ENCODE measurements around the gene CAPN5. TPM values are rescaled to one million over a fixed set of nuclear protein-coding genes. Genes with fewer than 3 reads are reported as not detected.

Gene CAPN5
- total and polyA plus RNA-seq, 2 of the 8 experiments (the other 6 are each of a cell fraction or from before 2014, with no cell fraction given) = 21.5 to 22.4 TPM

DNA sequence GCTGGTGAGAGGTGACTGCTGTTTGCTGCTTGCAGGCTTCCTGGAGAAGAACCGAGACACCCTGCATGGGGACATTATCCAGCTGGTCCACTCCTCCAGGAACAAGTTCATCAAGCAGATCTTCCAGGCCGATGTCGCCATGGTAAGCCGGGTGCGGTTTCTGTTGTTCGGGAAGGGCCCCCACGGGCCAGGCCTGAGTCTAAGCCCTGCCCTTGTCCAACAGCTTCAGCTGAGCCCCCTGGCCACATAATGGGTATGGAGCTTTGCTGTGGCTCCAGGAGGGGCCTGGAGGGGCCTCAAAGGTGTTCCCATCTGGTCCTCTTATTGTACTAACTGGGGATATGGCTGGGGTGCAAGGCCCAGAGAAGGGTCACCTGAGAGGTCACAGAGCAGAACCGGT, 99.2 kb downstream of the CAPN5 start:
- H3K4me1 ChIP-seq (replicated peaks in 1 of 4; ENCODE audit: control insufficient read depth in 3 of 4, insufficient read depth in 4 of 4, low read length in 3 of 4) = peaks cover 4 to 10% (median 8%) of the 10 kb centered on the region in 4 experiments
- no peak overlapping the region for H3K23ac ChIP-seq (ENCODE audit: insufficient read length)
- H3K36me3 ChIP-seq (ENCODE audit: control insufficient read depth in 2 of 4, insufficient read depth in 4 of 4, low read length in 3 of 4) = no peaks in the 10 kb centered on the region
- no peak for TF ChIP-seq CBX5 (IDR thresholded peaks at IDR 0.05; ENCODE audit: low read depth, low read length)
- TF ChIP-seq, protein P1, sequence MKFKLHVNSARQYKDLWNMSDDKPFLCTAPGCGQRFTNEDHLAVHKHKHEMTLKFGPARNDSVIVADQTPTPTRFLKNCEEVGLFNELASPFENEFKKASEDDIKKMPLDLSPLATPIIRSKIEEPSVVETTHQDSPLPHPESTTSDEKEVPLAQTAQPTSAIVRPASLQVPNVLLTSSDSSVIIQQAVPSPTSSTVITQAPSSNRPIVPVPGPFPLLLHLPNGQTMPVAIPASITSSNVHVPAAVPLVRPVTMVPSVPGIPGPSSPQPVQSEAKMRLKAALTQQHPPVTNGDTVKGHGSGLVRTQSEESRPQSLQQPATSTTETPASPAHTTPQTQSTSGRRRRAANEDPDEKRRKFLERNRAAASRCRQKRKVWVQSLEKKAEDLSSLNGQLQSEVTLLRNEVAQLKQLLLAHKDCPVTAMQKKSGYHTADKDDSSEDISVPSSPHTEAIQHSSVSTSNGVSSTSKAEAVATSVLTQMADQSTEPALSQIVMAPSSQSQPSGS (IDR thresholded peaks at IDR 0.05; ENCODE audit: low read length) = no peak
- TF ChIP-seq HDAC2 (IDR thresholded peaks at IDR 0.05; ENCODE audit: borderline replicate concordance in 1 of 2, low read depth in 2 of 2, low read length in 2 of 2) = no peak
- no peak for TF ChIP-seq RNF2 (IDR thresholded peaks at IDR 0.05; ENCODE audit: borderline replicate concordance, low read depth, low read length, missing control alignments, poor library complexity, severe bottlenecking)
- TF ChIP-seq RFX5 (IDR thresholded peaks at IDR 0.05; ENCODE audit: borderline replicate concordance, low read depth, low read length) = no peak
- H3K9ac ChIP-seq (replicated peaks in 1 of 4; ENCODE audit: extremely low read depth in 1 of 4, low read depth in 3 of 4, low read length in 3 of 4) = no peak overlapping the region
- H4K8ac ChIP-seq (ENCODE audit: extremely low read depth, insufficient read depth, low read length) = no peak overlapping the region
- no peaks in the 10 kb centered on the region for H3K79me2 ChIP-seq (ENCODE audit: control insufficient read depth in 1 of 2, insufficient read depth in 2 of 2, low read length in 2 of 2)
- DNase-seq (ENCODE audit: low read depth in 1 of 2, low spot score in 2 of 2) = no peak
- H3K23me2 ChIP-seq (ENCODE audit: low read depth, low read length) = no peaks in the 10 kb centered on the region
- no peak overlapping the region for H3K18ac ChIP-seq (ENCODE audit: extremely low read depth, low read length)
- no peak overlapping the region for H4K91ac ChIP-seq (replicated peaks; ENCODE audit: insufficient read length, low read length)
- POLR2A ChIA-PET (ENCODE audit: partially characterized antibody) = no interaction called here
- no peak overlapping the region for H3K4me3 ChIP-seq (ENCODE audit: extremely low read depth in 1 of 4, insufficient read depth in 2 of 4, low read depth in 3 of 4, low read length in 4 of 4)
- no peak overlapping the region for H2AFZ ChIP-seq (ENCODE audit: low read length)
- FAIRE-seq = no peak
- H3K9me3 ChIP-seq (ENCODE audit: insufficient read depth in 2 of 2, low read depth in 1 of 2, low read length in 1 of 2) = no peaks in the 10 kb centered on the region
- H2BK120ac ChIP-seq (replicated peaks; ENCODE audit: low read depth, low read length) = no peak overlapping the region
- no peak overlapping the region for H3K27ac ChIP-seq (ENCODE audit: low read depth, low read length)
- H3K79me1 ChIP-seq (ENCODE audit: low read depth, low read length) = no peaks in the 10 kb centered on the region
- no peak overlapping the region for H4K5ac ChIP-seq (ENCODE audit: insufficient read length, low read depth, low read length)
- no peaks in the 10 kb centered on the region for H3K27me3 ChIP-seq (replicated peaks in 1 of 4; ENCODE audit: control insufficient read depth in 3 of 4, extremely low read depth in 1 of 4, insufficient read depth in 3 of 4, low read length in 3 of 4)
- H2BK5ac ChIP-seq (ENCODE audit: low read depth, low read length) = no peak overlapping the region
- no peak overlapping the region for H2BK12ac ChIP-seq (ENCODE audit: low read depth, low read length)
- no peak overlapping the region for H3K4me2 ChIP-seq (ENCODE audit: insufficient read depth in 1 of 2, low read depth in 2 of 2, low read length in 2 of 2)
- H3K14ac ChIP-seq (ENCODE audit: insufficient read length) = no peak overlapping the region
- H3K4ac ChIP-seq (replicated peaks; ENCODE audit: insufficient read length, low read depth, low read length) = no peak overlapping the region
- no peak overlapping the region for H2BK20ac ChIP-seq (ENCODE audit: low read length)
- H2AK5ac ChIP-seq (ENCODE audit: low read depth, low read length) = no peak overlapping the region
- 95% methylated on average over 8 of the region's 8 CpGs; no CpG with 5 or more reads in 1 of the 2 experiments for WGBS, 2 experiments (ENCODE audit: extremely low coverage in 1 of 2, insufficient coverage in 1 of 2, insufficient read length in 1 of 2, insufficient replicate concordance in 2 of 2, low coverage in 1 of 2, low lambda C conversion rate in 2 of 2, missing lambda C conversion rate in 1 of 2)
- H3K56ac ChIP-seq (replicated peaks; ENCODE audit: insufficient read length, low read depth, low read length) = no peak overlapping the region
- H4K20me1 ChIP-seq (replicated peaks in 1 of 2; ENCODE audit: control insufficient read depth in 1 of 2, insufficient read depth in 2 of 2, low read length in 2 of 2) = no peaks in the 10 kb centered on the region
- no peak overlapping the region for H2BK15ac ChIP-seq (ENCODE audit: low read length)
- CTCF ChIA-PET (ENCODE audit: partially characterized antibody) = interaction anchor here (0.6 to 14.5 kb wide), 8 partner anchors 8 to 942 kb away, joined by 3 to 178 read pairs (median 4); partner anchors contain the start of gene MYO7A
